Right lobe of liver (tissue), 6 donors: ENCODE measurements around the gene PAM16. TPM values are rescaled to one million over a fixed set of nuclear protein-coding genes. Genes with fewer than 3 reads are reported as not detected.

ENCODE experiments used
- ATAC-seq, 4 donors: fragments of 200-7000 bp; cut with Tn5 transposase; one replicate each; pipeline ENCODE4 v1.9.1; 2020; ENCODE audit warnings: mild to moderate bottlenecking in 4 of 4, moderate library complexity in 4 of 4
- DNase-seq, 3 donors: peaks; one replicate each; pipeline ENCODE4 v3.0.0-alpha.2; 2020
- H3K27ac ChIP-seq, 3 donors: fragments of 200-600 bp; one replicate each; pipeline ENCODE4 v1.8.0; 2022
- H3K27me3 ChIP-seq, 2 donors: fragments of 200-600 bp; one replicate each; pipeline ENCODE4 v1.8.0; 2022
- H3K36me3 ChIP-seq, 4 donors: fragments of 200-600 bp; sonication (generic) in 1 of 4; one replicate each; pipeline versions ENCODE4 v1.5.1 to v1.8.0; 2017 to 2022; ENCODE audit warnings: control low read depth in 1 of 4
- H3K4me1 ChIP-seq, 4 donors: fragments of 200-600 bp; sonication (generic) in 1 of 4; one replicate each; pipeline versions ENCODE4 v1.5.1 to v1.8.0; 2017 to 2022; ENCODE audit warnings: control low read depth in 1 of 4
- H3K4me3 ChIP-seq, 3 donors: fragments of 200-600 bp; one replicate each; pipeline ENCODE4 v1.8.0; 2022
- H3K9me3 ChIP-seq, 4 donors: fragments of 200-600 bp; sonication (generic) in 1 of 4; one replicate each; pipeline versions ENCODE4 v1.5.1 to v1.8.0; 2017 to 2022; ENCODE audit warnings: control low read depth in 1 of 4
- POLR2A ChIP-seq: fragments of 450-650 bp; IDR thresholded peaks from one replicate; pipeline ENCODE4 v1.6.1; 2017; ENCODE audit warnings: antibody characterized with exemption, mild to moderate bottlenecking
- WGBS: methylation state at CpG from one replicate; pipeline ENCODE4 v1.1.6; 2018; ENCODE audit warnings: low coverage, low lambda C conversion rate; ENCODE audit not compliant: insufficient coverage; ENCODE audit errors: missing lambda C conversion rate; 5-methylcytosine and 5-hydroxymethylcytosine counted together
- intact Hi-C, 2 donors: fragments of 100-400 bp; cut with DNase I; formaldehyde crosslinking; loops; one replicate each; pipeline versions ENCODE4 v1.11.2 to v1.14.1; 2022
- total RNA-seq, 6 experiments: library from RNA; depleted of rRNA in 2 of 6; stranded (reverse); fragments of >200 nt in 2 of 6; fragmentation: NEBNext Ultra II Directional in 3 of 6; extraction: Animal tissue kit (Norgen Biotek cat#: 25700) in 3 of 6; gene quantifications; one replicate each; pipeline versions ENCODE4 v1.1.0 to v1.2.4, GENCODE V29; 2016 to 2023
- TF ChIP-seq, protein P1 (sequence below), 4 donors: fragments of 200-600 bp in 3 of 4; fragments of 450-650 bp in 1 of 4; IDR thresholded peaks; one replicate each; pipeline versions ENCODE4 v1.5.1 to v1.8.0; 2016 to 2022; ENCODE audit warnings: antibody characterized with exemption in 4 of 4, mild to moderate bottlenecking in 2 of 4
- donor health status: DM: no; HTN: yes; CAD: no.
- donor health status: DM: no; HTN: no; CAD: no.
- donor health status: DM: no; HTN: no; CAD: no.
- donor health status: DM: no; HTN: yes; CAD: no.
- donor health status: DM: no; HTN: yes; CAD: no.

The PAM16 gene
- total RNA-seq, 6 experiments from 2014 or later: 27.9 to 45.9 (median 32.8) TPM

DNA sequence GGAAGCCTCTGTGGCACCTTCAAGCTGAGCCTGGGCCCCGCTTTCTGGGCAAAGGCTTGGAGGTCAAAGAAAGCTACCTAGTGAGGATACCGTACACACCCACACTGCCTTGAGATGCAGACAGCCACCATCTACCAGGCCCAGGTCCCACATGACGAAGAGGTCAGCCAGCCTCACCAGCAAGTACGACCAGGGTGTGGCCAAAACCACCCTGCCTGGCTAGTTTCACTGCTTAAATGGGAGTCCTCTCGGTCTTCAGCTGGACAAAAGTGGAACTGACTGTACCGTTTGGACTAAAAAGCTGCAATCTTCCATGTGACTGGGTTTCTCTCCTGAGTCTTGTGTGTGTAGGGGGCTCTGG, 42.1 kb upstream of the PAM16 start:
- ATAC-seq (no peak), DNase-seq (peak in 1 of 3 donors; percentile 18)
- TF ChIP-seq, protein P1, sequence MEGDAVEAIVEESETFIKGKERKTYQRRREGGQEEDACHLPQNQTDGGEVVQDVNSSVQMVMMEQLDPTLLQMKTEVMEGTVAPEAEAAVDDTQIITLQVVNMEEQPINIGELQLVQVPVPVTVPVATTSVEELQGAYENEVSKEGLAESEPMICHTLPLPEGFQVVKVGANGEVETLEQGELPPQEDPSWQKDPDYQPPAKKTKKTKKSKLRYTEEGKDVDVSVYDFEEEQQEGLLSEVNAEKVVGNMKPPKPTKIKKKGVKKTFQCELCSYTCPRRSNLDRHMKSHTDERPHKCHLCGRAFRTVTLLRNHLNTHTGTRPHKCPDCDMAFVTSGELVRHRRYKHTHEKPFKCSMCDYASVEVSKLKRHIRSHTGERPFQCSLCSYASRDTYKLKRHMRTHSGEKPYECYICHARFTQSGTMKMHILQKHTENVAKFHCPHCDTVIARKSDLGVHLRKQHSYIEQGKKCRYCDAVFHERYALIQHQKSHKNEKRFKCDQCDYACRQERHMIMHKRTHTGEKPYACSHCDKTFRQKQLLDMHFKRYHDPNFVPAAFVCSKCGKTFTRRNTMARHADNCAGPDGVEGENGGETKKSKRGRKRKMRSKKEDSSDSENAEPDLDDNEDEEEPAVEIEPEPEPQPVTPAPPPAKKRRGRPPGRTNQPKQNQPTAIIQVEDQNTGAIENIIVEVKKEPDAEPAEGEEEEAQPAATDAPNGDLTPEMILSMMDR (IDR thresholded peaks at IDR 0.05): no peak
- TF ChIP-seq POLR2A: no peak
- no CpG with 5 or more reads among the region's 6 CpGs for WGBS
- Histone ChIP-seq H3K4me1 (no peaks in the 10 kb centered on the region), H3K27me3 (no peaks in the 10 kb centered on the region), H3K36me3 (peaks cover 0 to 5% (median 1%) of the 10 kb centered on the region in 4 donors), H3K9me3 (no peaks in the 10 kb centered on the region), H3K4me3 (no peak overlapping the region), H3K27ac (no peak overlapping the region)
- intact Hi-C loops: no loop called here

DNA sequence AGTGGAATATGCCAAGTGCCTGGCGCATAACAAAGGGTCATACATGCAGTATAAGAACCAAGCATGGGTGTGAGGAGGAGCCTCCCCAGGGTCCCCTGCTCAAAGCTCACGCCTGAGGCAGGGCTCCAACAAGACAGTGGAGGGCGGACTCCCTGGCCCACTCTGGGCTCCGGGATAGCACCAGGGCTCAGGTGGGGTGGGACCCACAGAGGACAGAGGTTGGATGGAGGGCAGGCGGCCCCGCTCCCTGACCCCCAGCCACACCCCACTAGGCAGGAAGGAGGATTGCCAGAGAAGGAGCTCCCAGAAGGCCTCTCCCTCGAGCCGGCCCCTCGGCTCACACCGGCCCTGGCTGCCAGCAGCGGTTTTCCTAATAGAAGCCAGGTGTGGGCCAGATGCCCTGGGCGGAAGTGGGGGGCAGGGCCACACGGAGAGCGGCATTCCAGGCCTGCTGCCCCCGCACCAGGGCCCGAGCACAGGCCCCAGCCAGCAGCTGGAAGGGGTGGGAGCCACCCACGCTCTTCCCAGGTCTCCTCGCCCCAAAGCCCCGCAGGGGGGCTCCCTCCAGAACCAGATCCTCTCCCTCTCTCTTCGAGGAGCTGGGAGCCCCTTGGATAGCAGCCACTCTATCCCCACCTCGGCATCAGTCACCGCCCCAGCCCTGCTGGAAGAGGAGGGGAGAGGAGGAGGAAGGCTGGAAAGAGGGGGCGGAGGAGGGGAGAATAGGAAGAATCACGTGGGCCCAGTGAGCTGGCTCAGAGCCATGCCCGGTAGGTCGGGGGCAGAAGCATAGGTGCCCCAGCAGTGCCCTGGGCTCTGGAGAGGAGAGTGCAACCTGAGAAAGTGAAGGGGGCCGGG, 41.5 kb upstream of the PAM16 start:
- peaks cover 0 to 5% (median 1%) of the 10 kb centered on the region in 4 donors for H3K36me3 ChIP-seq

DNA sequence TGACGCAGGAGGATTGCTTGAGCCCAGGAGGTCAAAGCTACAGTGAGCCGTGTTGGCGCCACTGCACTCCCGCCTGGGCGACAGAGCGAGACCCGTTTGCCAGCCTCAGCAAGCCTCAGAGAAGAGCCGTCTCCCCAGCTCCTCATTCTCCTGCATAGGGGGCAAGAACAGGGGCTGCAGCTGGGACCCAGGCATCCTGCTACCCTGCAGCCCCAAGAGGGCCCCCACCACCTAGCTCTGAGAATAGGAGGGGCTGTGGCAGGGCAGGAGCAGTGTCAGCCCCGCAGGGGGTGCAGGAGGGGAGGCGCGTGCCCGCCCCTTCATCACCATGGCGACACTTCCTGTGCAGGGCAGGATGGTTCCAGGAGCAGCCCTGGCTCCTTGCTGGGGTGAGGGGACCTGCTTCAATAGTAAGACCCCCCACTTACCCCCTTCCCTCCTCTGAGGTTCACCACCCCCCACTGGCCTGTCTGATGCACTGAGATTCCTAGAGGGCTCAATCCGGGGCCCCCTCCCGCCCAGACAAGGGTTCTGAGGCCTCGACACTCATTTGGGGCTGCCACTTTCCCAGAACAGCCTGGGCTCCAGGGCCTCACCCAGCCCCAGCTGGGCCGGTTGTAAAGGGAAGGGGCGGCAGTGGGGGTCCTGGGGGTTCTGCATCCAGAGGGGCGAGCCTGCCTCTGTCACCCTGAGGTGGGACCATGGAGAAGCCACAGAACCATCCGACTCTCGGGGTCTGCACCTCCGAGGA, 40.7 kb upstream of the PAM16 start:
- 93% methylated on average over 7 of the region's 22 CpGs for WGBS
- DNase-seq: peak in 1 of 3 donors; percentile 14
- intact Hi-C loops: no loop called here
- Histone ChIP-seq H3K27me3 (no peaks in the 10 kb centered on the region), H3K9me3 (no peaks in the 10 kb centered on the region), H3K27ac (no peak overlapping the region), H3K4me1 (no peaks in the 10 kb centered on the region), H3K36me3 (peaks cover 0 to 5% (median 1%) of the 10 kb centered on the region in 4 donors), H3K4me3 (no peak overlapping the region)
- ATAC-seq: no peak
- TF ChIP-seq, protein P1 (IDR thresholded peaks at IDR 0.05): no peak
- TF ChIP-seq POLR2A: no peak

More for the DNA sequence above, 41.5 kb upstream of the PAM16 start:
- no peaks in the 10 kb centered on the region for H3K9me3 ChIP-seq
- WGBS: 50% methylated on average over 4 of the region's 27 CpGs
- DNase-seq: peak in 1 of 3 donors; percentile 19
- peak in 1 of 4 donors; percentile 3 for ATAC-seq
- H3K27ac ChIP-seq: no peak overlapping the region
- no peaks in the 10 kb centered on the region for H3K4me1 ChIP-seq
- TF ChIP-seq POLR2A: no peak
- TF ChIP-seq, protein P1 (IDR thresholded peaks at IDR 0.05): no peak
- no peaks in the 10 kb centered on the region for H3K27me3 ChIP-seq
- intact Hi-C loops: no loop called here
- no peak overlapping the region for H3K4me3 ChIP-seq

DNA sequence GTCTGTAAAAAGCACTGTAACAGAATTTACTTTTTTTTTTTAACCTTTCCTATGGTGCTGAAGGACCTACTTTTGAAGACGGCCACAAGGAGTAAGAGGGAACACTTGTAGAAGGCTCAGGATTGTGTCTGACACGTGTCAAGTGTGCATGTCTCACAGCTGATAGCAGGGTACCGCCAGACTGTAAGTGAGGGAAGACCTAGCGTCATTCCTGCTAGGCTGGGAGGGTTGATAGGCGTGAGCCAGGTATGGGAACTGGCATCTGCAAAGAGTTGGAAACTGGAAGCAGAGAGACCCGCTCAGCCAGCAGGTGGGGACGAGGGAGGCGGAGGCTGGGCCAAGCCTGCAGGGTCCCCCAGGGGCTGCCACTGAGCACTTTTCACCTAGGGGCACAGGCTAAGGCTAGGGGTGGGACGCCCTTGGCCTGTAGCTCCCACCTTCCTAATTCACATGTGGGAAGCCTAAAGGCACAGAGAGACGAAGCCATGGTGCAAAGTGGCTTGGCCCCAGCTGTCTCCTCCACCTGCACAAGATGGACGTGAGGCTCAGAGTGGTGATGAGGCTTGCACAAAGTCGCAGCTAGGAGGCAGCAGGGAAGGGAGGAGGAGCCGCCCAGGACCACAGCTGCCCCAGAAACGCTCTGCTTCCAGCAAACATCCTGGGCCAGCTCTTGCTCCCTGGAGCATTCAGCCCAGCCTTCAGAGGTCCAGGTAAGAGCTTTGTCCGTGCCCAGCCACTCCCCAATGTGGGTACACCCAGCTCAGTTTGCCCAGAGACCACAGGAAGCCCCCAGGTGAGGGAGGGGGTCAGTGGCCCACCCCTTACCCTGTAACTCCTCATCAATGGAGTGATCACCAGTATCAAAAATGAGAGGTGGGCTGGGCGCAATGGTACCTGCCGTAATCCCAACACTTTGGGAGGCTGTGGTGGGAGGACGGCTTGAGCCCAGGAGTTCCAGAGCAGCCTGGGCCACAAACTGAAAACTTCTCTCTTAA, 39.4 kb upstream of the PAM16 start:
- Histone ChIP-seq H3K36me3 (peaks cover 0 to 5% (median 1%) of the 10 kb centered on the region in 4 donors), H3K27me3 (no peaks in the 10 kb centered on the region), H3K9me3 (no peaks in the 10 kb centered on the region), H3K27ac (no peak overlapping the region), H3K4me1 (no peaks in the 10 kb centered on the region), H3K4me3 (no peak overlapping the region)
- DNase-seq (peak in 1 of 3 donors; percentile 10), ATAC-seq (no peak)
- 100% methylated on average over 6 of the region's 18 CpGs for whole genome bisulfite sequencing
- intact Hi-C loops: no loop called here
- TF ChIP-seq POLR2A: no peak
- TF ChIP-seq, protein P1 (IDR thresholded peaks at IDR 0.05): no peak
